ENCODE measurements around the gene FGF6. TPM values are rescaled to one million over a fixed set of nuclear protein-coding genes. Genes with fewer than 3 reads are reported as not detected.

The FGF6 gene
- total and polyA plus RNA-seq, 9 of the 15 experiments (the other 6 are each of a cell fraction or from before 2014, with no cell fraction given), result 0.14 TPM; not detected in 8

DNA sequence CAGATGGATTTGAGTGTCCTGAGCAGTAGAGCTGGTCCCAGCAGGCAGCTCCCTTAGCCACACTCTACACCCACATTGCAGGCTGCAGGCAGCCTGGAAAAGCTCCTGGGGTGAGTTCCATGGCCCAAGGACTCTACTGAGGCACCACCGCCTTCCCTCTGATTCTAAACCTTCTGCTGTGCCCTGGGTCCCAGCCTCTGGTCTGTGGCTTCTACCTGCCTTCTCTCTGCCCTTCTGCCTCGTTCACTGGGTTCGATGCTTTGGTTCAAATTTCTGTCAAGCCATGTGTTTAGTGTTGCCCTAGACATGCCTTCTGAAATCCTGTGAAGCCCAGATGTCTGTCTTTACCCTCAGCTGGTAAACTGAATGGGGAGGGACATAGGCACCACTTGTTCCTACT lies 1.5 kb upstream of the FGF6 start:
- no peak for FAIRE-seq
- intact Hi-C loops (cut with micrococcal nuclease), result no loop called here
- TF ChIP-seq ZFP91 (CRISPR knock-in tag; IDR thresholded peaks at IDR 0.05), result no peak
- TF ChIP-seq RBM22 (IDR thresholded peaks at IDR 0.05; ENCODE audit: low read depth, low read length, poor library complexity, severe bottlenecking), result no peak
- TF ChIP-seq ZBTB12 (CRISPR knock-in tag; IDR thresholded peaks at IDR 0.05), result no peak
- TF ChIP-seq SAFB (IDR thresholded peaks at IDR 0.05; ENCODE audit: borderline replicate concordance, low read depth, low read length), result no peak
- no peak for TF ChIP-seq NCOA4 (IDR thresholded peaks at IDR 0.05; ENCODE audit: partially characterized antibody)
- TF ChIP-seq, protein P1, sequence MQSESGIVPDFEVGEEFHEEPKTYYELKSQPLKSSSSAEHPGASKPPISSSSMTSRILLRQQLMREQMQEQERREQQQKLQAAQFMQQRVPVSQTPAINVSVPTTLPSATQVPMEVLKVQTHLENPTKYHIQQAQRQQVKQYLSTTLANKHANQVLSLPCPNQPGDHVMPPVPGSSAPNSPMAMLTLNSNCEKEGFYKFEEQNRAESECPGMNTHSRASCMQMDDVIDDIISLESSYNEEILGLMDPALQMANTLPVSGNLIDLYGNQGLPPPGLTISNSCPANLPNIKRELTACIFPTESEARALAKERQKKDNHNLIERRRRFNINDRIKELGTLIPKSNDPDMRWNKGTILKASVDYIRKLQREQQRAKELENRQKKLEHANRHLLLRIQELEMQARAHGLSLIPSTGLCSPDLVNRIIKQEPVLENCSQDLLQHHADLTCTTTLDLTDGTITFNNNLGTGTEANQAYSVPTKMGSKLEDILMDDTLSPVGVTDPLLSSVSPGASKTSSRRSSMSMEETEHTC (IDR thresholded peaks at IDR 0.05), result no peak
- no peak for TF ChIP-seq ZNF277 (CRISPR knock-in tag; IDR thresholded peaks at IDR 0.05; ENCODE audit: borderline replicate concordance)
- TF ChIP-seq NFE2 (IDR thresholded peaks at IDR 0.05; ENCODE audit: low read depth), result no peak
- TF ChIP-seq KLF13 (tag; IDR thresholded peaks at IDR 0.05; ENCODE audit: borderline replicate concordance, low read depth), result no peak
- TF ChIP-seq CBX8 (IDR thresholded peaks at IDR 0.05; ENCODE audit: borderline replicate concordance, extremely low read depth, low read depth, low read length, poor library complexity, severe bottlenecking), result no peak
- no peak for TF ChIP-seq MYC (IDR thresholded peaks at IDR 0.05; ENCODE audit: low read depth, low read length)
- no peak for TF ChIP-seq MYC (CRISPR knock-in tag; IDR thresholded peaks at IDR 0.05; ENCODE audit: borderline replicate concordance, low read depth)
- TF ChIP-seq ZNF431 (CRISPR knock-in tag; IDR thresholded peaks at IDR 0.05), result no peak
- TF ChIP-seq ZNF398 (CRISPR knock-in tag; IDR thresholded peaks at IDR 0.05), result no peak
- TF ChIP-seq CBX1 (IDR thresholded peaks at IDR 0.05; ENCODE audit: low read depth), result no peak

More for the DNA sequence above, 1.5 kb upstream of the FGF6 start:
- no peak overlapping the region for H3K4me2 ChIP-seq (ENCODE audit: insufficient read depth, low read length)
- no peaks in the 10 kb centered on the region for H3K9me1 ChIP-seq (ENCODE audit: control insufficient read depth, insufficient read depth, low read length)
- H3K27ac ChIP-seq (ENCODE audit: extremely low read depth, low read depth, low read length), result no peak overlapping the region
- no peaks in the 10 kb centered on the region for H4K20me1 ChIP-seq (replicated peaks; ENCODE audit: control insufficient read depth, insufficient read depth, low read length)
- no peaks in the 10 kb centered on the region for H3K36me3 ChIP-seq (ENCODE audit: control insufficient read depth, insufficient read depth, low read length)
- no peaks in the 10 kb centered on the region for H3K79me2 ChIP-seq (ENCODE audit: control insufficient read depth, insufficient read depth, low read length)
- H3K4me1 ChIP-seq (replicated peaks in 1 of 2; ENCODE audit: control insufficient read depth in 2 of 2, insufficient read depth in 2 of 2, low read length in 2 of 2), result no peaks in the 10 kb centered on the region
- in situ Hi-C loops (cut with MboI), result no loop called here
- POLR2A ChIA-PET, result interaction anchor here (0.8 kb wide), 1 partner anchor 15 kb away, joined by 4 read pairs; no protein-coding TSS in a partner anchor
- ATAC-seq (no peak), DNase-seq (ENCODE audit: extremely low read depth in 1 of 4, low spot score in 3 of 4) (no peak)
- no peaks in the 10 kb centered on the region for H3K9me3 ChIP-seq (replicated peaks; ENCODE audit: control insufficient read depth, insufficient read depth, low read depth, low read length)
- no TSS peak for BruUV-seq (replicated peaks)
- no peak overlapping the region for H3K4me3 ChIP-seq
- WGBS (ENCODE audit: insufficient coverage, low coverage, missing lambda C conversion rate), result 5% methylated on average over 3 of the region's 3 CpGs
- H2AFZ ChIP-seq (ENCODE audit: low read depth, low read length), result no peak overlapping the region
- CTCF ChIA-PET (ENCODE audit: low intra/inter-chr PET ratio), result no interaction called here
- peaks cover 11 to 54% of the 10 kb centered on the region in 2 experiments; a peak in 4 of 5 replicates for H3K27me3 ChIP-seq (ENCODE audit: control insufficient read depth in 2 of 2, insufficient read depth in 2 of 2, low read length in 2 of 2)
- no peak overlapping the region for H3K9ac ChIP-seq (ENCODE audit: insufficient read depth in 1 of 2, low read depth in 2 of 2, low read length in 2 of 2)
